Fibroblast of villous mesenchyme (primary cell): ENCODE measurements around the gene GALK1. TPM values are rescaled to one million over a fixed set of nuclear protein-coding genes. Genes with fewer than 3 reads are reported as not detected.
"Not testable (repeated sequence)": the region's sequence is repeated elsewhere in the genome, so short reads cannot be mapped to it uniquely, and the experiment has no call there.

ENCODE experiments used
- DNase-seq: peaks from one replicate; pipeline ENCODE4 v3.0.0-alpha.2; 2010; ENCODE audit warnings: low read depth
- H3K4me3 ChIP-seq: 2 replicates; pipeline ENCODE4 v1.5.1; 2011; ENCODE audit warnings: low read depth, mild to moderate bottlenecking, low read length
- CTCF ChIP-seq: IDR thresholded peaks from 2 replicates; pipeline ENCODE4 v1.5.1; 2012; ENCODE audit warnings: low read depth, mild to moderate bottlenecking, low read length; ENCODE audit not compliant: insufficient read depth
- total RNA-seq: library from RNA; depleted of rRNA; stranded (reverse); fragments of >200 nt; gene quantifications from 2 replicates; pipeline ENCODE4 v1.2.3, GENCODE V29; 2012

GALK1 gene
- total RNA-seq, 1 donor = 36.7 TPM

GRCh38 chr17:75783803-75784472 lies 18.9 kb upstream of the GALK1 start:
- peak overlapping the region; percentile 67 for H3K4me3 ChIP-seq
- TF ChIP-seq CTCF = no peak
- DNase-seq = no peak

DNA sequence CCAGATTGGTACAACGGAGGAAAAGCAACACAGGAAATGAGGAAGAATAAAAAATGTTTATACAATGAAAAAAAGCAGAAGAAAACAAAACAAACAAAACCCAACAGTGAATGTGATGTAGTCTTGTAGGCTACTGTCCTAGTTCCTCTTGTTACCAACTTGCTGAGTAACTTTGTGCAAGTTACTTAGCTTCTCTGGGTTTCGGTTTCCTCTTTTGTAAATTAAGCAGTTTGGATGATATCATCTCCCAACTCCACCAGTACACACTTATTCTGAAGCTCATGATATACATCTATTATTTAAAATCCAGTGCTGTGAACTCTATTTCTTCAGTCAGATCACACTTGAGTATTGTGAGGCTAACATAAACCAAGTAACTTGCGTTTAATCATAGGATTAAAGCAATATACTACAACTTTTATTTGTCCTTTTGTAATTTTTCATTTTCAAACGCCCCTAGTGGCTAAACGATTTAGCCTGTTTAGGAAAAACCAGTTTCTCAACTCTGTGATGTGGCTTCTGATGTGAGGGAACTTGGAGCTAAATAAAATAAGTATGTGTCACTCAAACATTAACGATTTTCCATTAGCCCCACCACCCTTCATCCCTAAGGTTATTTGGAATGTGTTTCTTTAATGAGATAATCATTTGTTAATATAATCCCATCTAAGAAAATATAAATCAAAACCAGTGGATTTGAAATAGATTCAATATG lies 18.2 kb upstream of the GALK1 start:
- DNase-seq = peak; percentile 72
- TF ChIP-seq CTCF = peak; percentile 71
- H3K4me3 ChIP-seq = peak overlapping the region; percentile 9

- DNase-seq = no peak
- no peak for TF ChIP-seq CTCF
- H3K4me3 ChIP-seq = no peak overlapping the region
Measured at GRCh38 chr17:75779987-75780889, 15.2 kb upstream of the GALK1 start.

GRCh38 chr17:75779250-75779986 lies 14.4 kb upstream of the GALK1 start:
- TF ChIP-seq CTCF = no peak
- peak overlapping the region; percentile 94 for H3K4me3 ChIP-seq
- DNase-seq = peak; percentile 100

DNA sequence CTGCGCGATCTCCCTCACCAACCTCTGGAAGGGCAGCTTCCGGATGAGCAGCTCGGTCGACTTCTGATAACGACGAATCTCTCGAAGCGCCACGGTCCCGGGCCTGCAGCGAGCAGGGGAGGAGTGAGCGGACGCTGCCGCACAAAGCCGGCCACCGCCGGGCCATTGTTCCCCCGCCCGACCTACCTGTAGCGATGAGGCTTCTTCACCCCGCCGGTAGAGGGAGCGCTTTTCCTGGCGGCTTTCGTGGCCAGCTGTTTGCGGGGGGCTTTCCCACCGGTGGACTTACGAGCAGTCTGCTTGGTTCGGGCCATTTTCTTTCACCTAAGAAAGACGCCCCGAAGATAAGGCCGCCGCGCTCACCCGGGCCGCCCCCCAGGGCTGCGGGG lies 13.9 kb upstream of the GALK1 start:
- no peak for DNase-seq
- peak overlapping the region; percentile 94 for H3K4me3 ChIP-seq
- peak; percentile 51 for TF ChIP-seq CTCF

- DNase-seq = not testable (repeated sequence)
- H3K4me3 ChIP-seq = peak overlapping the region; percentile 94
Measured at GRCh38 chr17:75778066-75778860, 13.3 kb upstream of the GALK1 start.
